G401 (cell line): ENCODE measurements around the gene ACTBL2. TPM values are rescaled to one million over a fixed set of nuclear protein-coding genes. Genes with fewer than 3 reads are reported as not detected.

ENCODE experiments used
- DNase-seq: peaks from one replicate; pipeline ENCODE4 v3.0.0-alpha.2; 2015; ENCODE audit warnings: low spot score
- in situ Hi-C: cut with HindIII; loops from 2 replicates; pipeline ENCODE4 v1.10.0; 2016; ENCODE audit warnings: low sequenced_read_pairs, mixed read lengths
- total RNA-seq: library from RNA; depleted of rRNA; stranded (reverse); fragments of >200 nt; shearing (Covaris generic); gene quantifications from 2 replicates; pipeline ENCODE4 v1.2.3, GENCODE V29; 2014

Gene ACTBL2
- total RNA-seq, 1 experiment from 2014 or later, result not detected

GRCh38 chr5:57453728-57454127 is 28.9 kb downstream of the ACTBL2 start:
- in situ Hi-C loops, result no loop called here
- no peak for DNase-seq

GRCh38 chr5:57452885-57453284 is 29.7 kb downstream of the ACTBL2 start:
- in situ Hi-C loops, result no loop called here

GRCh38 chr5:57450991-57451876 is 31.4 kb downstream of the ACTBL2 start:
- no peak for DNase-seq
- in situ Hi-C loops, result no loop called here

More at GRCh38 chr5:57452885-57453284, 29.7 kb downstream of the ACTBL2 start:
- DNase-seq, result no peak

- no peak for DNase-seq
- in situ Hi-C loops, result no loop called here
Observed at GRCh38 chr5:57448751-57449150, 33.9 kb downstream of the ACTBL2 start.

- in situ Hi-C loops, result no loop called here
- DNase-seq, result no peak
Observed at GRCh38 chr5:57448287-57448686, 34.3 kb downstream of the ACTBL2 start.

- no peak for DNase-seq
- in situ Hi-C loops, result no loop called here
Observed at GRCh38 chr5:57447658-57448057, 35.0 kb downstream of the ACTBL2 start.

GRCh38 chr5:57446966-57447365 is 35.6 kb downstream of the ACTBL2 start:
- no peak for DNase-seq
- in situ Hi-C loops, result no loop called here

GRCh38 chr5:57445705-57446037 is 36.9 kb downstream of the ACTBL2 start:
- DNase-seq, result no peak
- in situ Hi-C loops, result no loop called here

GRCh38 chr5:57445006-57445704 is 37.5 kb downstream of the ACTBL2 start:
- DNase-seq, result no peak
- in situ Hi-C loops, result no loop called here

GRCh38 chr5:57442080-57442839 is 40.4 kb downstream of the ACTBL2 start:
- DNase-seq, result no peak
- in situ Hi-C loops, result no loop called here

GRCh38 chr5:57441557-57441956 is 41.1 kb downstream of the ACTBL2 start:
- in situ Hi-C loops, result no loop called here
- DNase-seq, result no peak

GRCh38 chr5:57439601-57440000 is 43.0 kb downstream of the ACTBL2 start:
- in situ Hi-C loops, result no loop called here
- no peak for DNase-seq

GRCh38 chr5:57437976-57438805 is 44.4 kb downstream of the ACTBL2 start:
- DNase-seq, result no peak
- in situ Hi-C loops, result no loop called here

- in situ Hi-C loops, result no loop called here
- no peak for DNase-seq
Observed at GRCh38 chr5:57436586-57436985, 46.0 kb downstream of the ACTBL2 start.

- in situ Hi-C loops, result no loop called here
- DNase-seq, result no peak
Observed at GRCh38 chr5:57435701-57436134, 46.9 kb downstream of the ACTBL2 start.

GRCh38 chr5:57434683-57435082 is 47.9 kb downstream of the ACTBL2 start:
- in situ Hi-C loops, result no loop called here
- no peak for DNase-seq

- no peak for DNase-seq
- in situ Hi-C loops, result no loop called here
Observed at GRCh38 chr5:57434227-57434640, 48.4 kb downstream of the ACTBL2 start.

GRCh38 chr5:57432876-57433275 is 49.7 kb downstream of the ACTBL2 start:
- in situ Hi-C loops, result no loop called here
- DNase-seq, result no peak

- in situ Hi-C loops, result no loop called here
- DNase-seq, result no peak
Observed at GRCh38 chr5:57431759-57432158, 50.9 kb downstream of the ACTBL2 start.
